Heart left ventricle (tissue), 16 donors: ENCODE data around the gene KRTAP16-1. TPM values are rescaled to one million over a fixed set of nuclear protein-coding genes. Genes with fewer than 3 reads are reported as not detected.
"Not testable (repeated sequence)": the region's sequence is repeated elsewhere in the genome, so short reads cannot be mapped to it uniquely, and the experiment has no call there.

Experiments
- ATAC-seq, 4 donors: fragments of 200-7000 bp; cut with Tn5 transposase; one replicate each; pipeline ENCODE4 v1.9.1; 2020 to 2022; ENCODE audit warnings: moderate library complexity in 4 of 4, mild to moderate bottlenecking in 3 of 4, moderate number of reproducible peaks in 1 of 4
- DNase-seq, 5 donors: peaks; one replicate each; pipeline ENCODE4 v3.0.0-alpha.2; 2020
- H3K27ac ChIP-seq, 12 donors: fragments of 200-600 bp; sonication (generic) in 4 of 12; one replicate each; pipeline versions ENCODE4 v1.5.0 to v1.8.0; 2016 to 2022; ENCODE audit warnings: mild to moderate bottlenecking in 2 of 12
- H3K27me3 ChIP-seq, 9 donors: fragments of 200-600 bp; sonication (generic) in 2 of 9; one replicate each; pipeline versions ENCODE4 v1.5.1 to v1.8.0; 2016 to 2022; ENCODE audit warnings: mild to moderate bottlenecking in 3 of 9
- H3K36me3 ChIP-seq, 9 donors: fragments of 200-600 bp; sonication (generic) in 2 of 9; one replicate each; pipeline versions ENCODE4 v1.5.0 to v1.8.0; 2018 to 2022; ENCODE audit warnings: mild to moderate bottlenecking in 2 of 9
- H3K4me1 ChIP-seq, 12 donors: fragments of 200-600 bp; sonication (generic) in 4 of 12; one replicate each; pipeline versions ENCODE4 v1.5.0 to v1.8.0; 2016 to 2022; ENCODE audit warnings: mild to moderate bottlenecking in 3 of 12
- H3K4me3 ChIP-seq, 12 donors: fragments of 200-600 bp; sonication (generic) in 4 of 12; one replicate each; pipeline versions ENCODE4 v1.5.0 to v1.8.0; 2017 to 2022; ENCODE audit warnings: mild to moderate bottlenecking in 9 of 12, moderate library complexity in 4 of 12
- H3K9me3 ChIP-seq, 12 donors: fragments of 200-600 bp; sonication (generic) in 4 of 12; one replicate each; pipeline versions ENCODE4 v1.5.0 to v1.8.0; 2016 to 2022; ENCODE audit warnings: mild to moderate bottlenecking in 1 of 12
- POLR2A ChIP-seq, 2 donors: fragments of 450-650 bp; IDR thresholded peaks; one replicate each; pipeline ENCODE4 v1.6.1; 2017; ENCODE audit warnings: antibody characterized with exemption in 2 of 2, mild to moderate bottlenecking in 2 of 2, moderate library complexity in 2 of 2
- WGBS, 4 donors: extraction: QIAGEN DNeasy Blood & Tissue Kit in 2 of 4; methylation state at CpG; one replicate each; pipeline versions ENCODE4 v1.1.5 to v1.1.7; 2013 to 2018; 5-methylcytosine and 5-hydroxymethylcytosine counted together
- intact Hi-C, 10 donors: fragments of 100-400 bp; cut with DNase I; formaldehyde crosslinking; loops; one replicate each; pipeline versions ENCODE4 v1.11.1 to v1.14.2; 2022
- polyA plus RNA-seq, 2 donors: library from polyadenylated mRNA; stranded (reverse); fragments of 200-250 nt; gene quantifications; one replicate each; pipeline ENCODE4 v1.2.3, GENCODE V29; 2013
- total RNA-seq, 9 donors: library from RNA; depleted of rRNA in 2 of 9; stranded (reverse); fragments of >200 nt in 2 of 9; fragmentation: NEBNext Ultra II Directional in 3 of 9; extraction: Animal tissue kit (Norgen Biotek cat#: 25700) in 3 of 9; gene quantifications; one replicate each; pipeline versions ENCODE4 v1.1.0 to v1.2.4, GENCODE V29; 2016 to 2023
- TF ChIP-seq, protein P1 (sequence below), 12 donors: fragments of 200-600 bp; sonication (generic) in 4 of 12; IDR thresholded peaks; one replicate each; pipeline versions ENCODE4 v1.5.0 to v1.8.0; 2018 to 2022; ENCODE audit warnings: antibody characterized with exemption in 12 of 12, mild to moderate bottlenecking in 5 of 12
- donor health status: ischemic (EF 13 %, LVEDD 7.1; RV severe dilation, severe dysfunction).
- donor health status: healthy with polysubstance abuse.
- donor health status: DM: no; HTN: yes; CAD: no.
- donor health status: DM: no; HTN: no; CAD: no.
- donor health status: ischemic (EF 25% LVEDD 6.9; RV normal size, moderate dysfunction).
- donor health status: ischemic (EF 25% LVEDD 5.7; RV mildly dilated, moderate dysfunction).
- donor health status: healthy.
- donor health status: DM: yes; HTN: yes; CAD: no.
- donor health status: ischemic (EF 35%, LVEDD 5.7; RV mildly dilated, moderate dysfunction).
- donor health status: nonischemic (EF 11% LVEDD 7.7; RV severe dilation, severe dysfunction).
- donor health status: DM: yes; HTN: yes; CAD: no.
- donor health status: PGD.
- donor health status: ischemic (EF 29% LVEDD 5.4; RV normal size, mild dysfunction).
- donor health status: nonischemic (EF 23%, LVEDD 6.1; RV moderate dilation, normal function).

KRTAP16-1 gene
- total and polyA plus RNA-seq, 11 donors: not detected

- no peak for TF ChIP-seq POLR2A (IDR thresholded peaks at IDR 0.05)
- TF ChIP-seq, protein P1, sequence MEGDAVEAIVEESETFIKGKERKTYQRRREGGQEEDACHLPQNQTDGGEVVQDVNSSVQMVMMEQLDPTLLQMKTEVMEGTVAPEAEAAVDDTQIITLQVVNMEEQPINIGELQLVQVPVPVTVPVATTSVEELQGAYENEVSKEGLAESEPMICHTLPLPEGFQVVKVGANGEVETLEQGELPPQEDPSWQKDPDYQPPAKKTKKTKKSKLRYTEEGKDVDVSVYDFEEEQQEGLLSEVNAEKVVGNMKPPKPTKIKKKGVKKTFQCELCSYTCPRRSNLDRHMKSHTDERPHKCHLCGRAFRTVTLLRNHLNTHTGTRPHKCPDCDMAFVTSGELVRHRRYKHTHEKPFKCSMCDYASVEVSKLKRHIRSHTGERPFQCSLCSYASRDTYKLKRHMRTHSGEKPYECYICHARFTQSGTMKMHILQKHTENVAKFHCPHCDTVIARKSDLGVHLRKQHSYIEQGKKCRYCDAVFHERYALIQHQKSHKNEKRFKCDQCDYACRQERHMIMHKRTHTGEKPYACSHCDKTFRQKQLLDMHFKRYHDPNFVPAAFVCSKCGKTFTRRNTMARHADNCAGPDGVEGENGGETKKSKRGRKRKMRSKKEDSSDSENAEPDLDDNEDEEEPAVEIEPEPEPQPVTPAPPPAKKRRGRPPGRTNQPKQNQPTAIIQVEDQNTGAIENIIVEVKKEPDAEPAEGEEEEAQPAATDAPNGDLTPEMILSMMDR (IDR thresholded peaks at IDR 0.05): no peak
- no peak for ATAC-seq
- no peak overlapping the region for H3K4me3 ChIP-seq
- peaks cover 0 to 5% (median 0%) of the 10 kb centered on the region in 9 donors for H3K27me3 ChIP-seq
- no peaks in the 10 kb centered on the region for H3K4me1 ChIP-seq
- WGBS, 4 donors: 83 to 88% (median 86%) methylated on average over 6 to 7 of the region's 7 CpGs
- intact Hi-C loops: no loop called here
- DNase-seq: no peak
- H3K9me3 ChIP-seq: no peaks in the 10 kb centered on the region
- H3K36me3 ChIP-seq: no peaks in the 10 kb centered on the region
- H3K27ac ChIP-seq: no peak overlapping the region
Measured at GRCh38 chr17:41347869-41348760, 39.0 kb upstream of the KRTAP16-1 start.

DNA sequence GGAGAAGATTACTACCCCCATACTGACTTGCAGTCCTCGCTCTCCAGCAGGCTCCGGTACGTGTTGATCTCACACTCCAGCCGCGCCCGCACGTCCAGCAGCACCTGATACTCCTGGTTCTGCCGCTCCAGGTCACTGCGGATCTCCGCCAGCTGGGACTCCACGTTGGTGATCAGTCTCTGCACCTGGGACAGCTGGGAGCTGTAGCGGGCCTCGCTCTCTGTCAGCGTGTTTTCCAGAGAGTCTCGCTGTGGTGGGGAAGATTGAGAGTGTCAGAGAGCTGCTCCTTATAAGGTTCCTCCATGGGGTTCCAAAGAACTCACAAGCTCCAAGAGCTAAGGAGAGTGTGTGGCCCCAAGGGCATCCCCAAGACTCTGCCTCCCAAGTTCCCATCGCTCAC is 37.3 kb upstream of the KRTAP16-1 start:
- H3K4me1 ChIP-seq, H3K9me3 ChIP-seq, H3K27ac ChIP-seq, DNase-seq, H3K4me3 ChIP-seq, H3K27me3 ChIP-seq, ATAC-seq, intact Hi-C loops, H3K36me3 ChIP-seq: not testable (repeated sequence)
- WGBS, 4 donors: 86 to 90% (median 88%) methylated on average over 15 to 16 of the region's 16 CpGs

GRCh38 chr17:41345992-41346391 is 36.9 kb upstream of the KRTAP16-1 start:
- ATAC-seq (no peak), DNase-seq (no peak)
- Histone ChIP-seq H3K36me3 (no peaks in the 10 kb centered on the region), H3K9me3 (peaks cover 0 to 10% (median 0%) of the 10 kb centered on the region in 12 donors), H3K27ac (no peak overlapping the region), H3K27me3 (no peaks in the 10 kb centered on the region), H3K4me3 (no peak overlapping the region), H3K4me1 (peaks cover 0 to under 1% (median 0%) of the 10 kb centered on the region in 12 donors)
- intact Hi-C loops: no loop called here
- TF ChIP-seq, protein P1 (IDR thresholded peaks at IDR 0.05): no peak
- TF ChIP-seq POLR2A (IDR thresholded peaks at IDR 0.05): no peak
- WGBS, 4 donors: 81 to 91% (median 90%) methylated on average over 3 of the region's 3 CpGs

DNA sequence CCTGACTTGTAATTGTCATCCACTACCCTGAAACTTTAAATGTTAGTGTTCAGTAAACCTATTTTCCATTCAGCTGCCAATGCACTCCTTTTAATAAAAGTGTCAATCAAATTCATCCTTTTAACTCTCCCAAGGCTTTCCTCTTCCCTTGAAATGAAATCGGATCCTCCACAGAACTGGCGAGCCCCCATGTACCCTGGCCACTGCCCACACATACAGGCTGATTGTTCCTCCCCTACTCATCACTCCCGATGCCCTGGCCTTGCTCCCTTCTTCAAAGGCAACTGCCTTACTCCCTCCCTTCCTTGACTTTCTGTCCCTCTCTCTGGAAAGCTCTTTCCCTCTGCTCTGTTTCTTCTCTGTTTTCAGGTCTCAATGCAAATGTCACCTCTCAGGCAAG is 33.9 kb upstream of the KRTAP16-1 start:
- TF ChIP-seq, protein P1 (IDR thresholded peaks at IDR 0.05): no peak
- no peak for TF ChIP-seq POLR2A (IDR thresholded peaks at IDR 0.05)
- WGBS, 4 donors: 72 to 79% (median 76%) methylated on average over 3 of the region's 3 CpGs
- H3K4me1 ChIP-seq: peaks cover 0 to 25% (median 0%) of the 10 kb centered on the region in 12 donors
- no peaks in the 10 kb centered on the region for H3K27me3 ChIP-seq
- H3K4me3 ChIP-seq: no peak overlapping the region
- ATAC-seq: no peak
- no peak for DNase-seq
- peaks cover 0 to 10% (median 0%) of the 10 kb centered on the region in 12 donors for H3K9me3 ChIP-seq
- no peaks in the 10 kb centered on the region for H3K36me3 ChIP-seq
- intact Hi-C loops: no loop called here
- H3K27ac ChIP-seq: no peak overlapping the region
